Stimulated activated CD4-positive, alpha-beta T cell treated with anti-CD3 and anti-CD28 coated beads, Interleukin-12 subunit alpha, Interleukin-12 subunit beta, amount 100 ng/mL, for 4 hours (primary cell): Measurements from ENCODE around the gene LLGL2.

Source experiments
- DNase-seq: peaks from one replicate; pipeline ENCODE4 v3.0.0-alpha.2; 2020

LLGL2 gene

GRCh38 chr17:75491680-75492079 is 33.8 kb upstream of the LLGL2 start:
- no peak for DNase-seq

GRCh38 chr17:75492555-75493168 is 32.8 kb upstream of the LLGL2 start:
- DNase-seq = no peak

- no peak for DNase-seq
These were observed 31.9 kb upstream of the LLGL2 start for GRCh38 chr17:75493476-75494129.

- no peak for DNase-seq
These were observed 31.1 kb upstream of the LLGL2 start for GRCh38 chr17:75494326-75494877.

GRCh38 chr17:75496005-75496404 is 29.5 kb upstream of the LLGL2 start:
- no peak for DNase-seq

GRCh38 chr17:75498039-75498725 is 27.3 kb upstream of the LLGL2 start:
- no peak for DNase-seq

- no peak for DNase-seq
These were observed 26.7 kb upstream of the LLGL2 start for GRCh38 chr17:75498726-75499213.

GRCh38 chr17:75499313-75500022 is 26.0 kb upstream of the LLGL2 start:
- DNase-seq = no peak

GRCh38 chr17:75500419-75501216 is 24.9 kb upstream of the LLGL2 start:
- DNase-seq = no peak

- DNase-seq = no peak
These were observed 24.0 kb upstream of the LLGL2 start for GRCh38 chr17:75501378-75502071.

GRCh38 chr17:75502072-75502720 is 23.3 kb upstream of the LLGL2 start:
- no peak for DNase-seq

GRCh38 chr17:75502721-75503329 is 22.7 kb upstream of the LLGL2 start:
- DNase-seq = no peak

- no peak for DNase-seq
These were observed 22.1 kb upstream of the LLGL2 start for GRCh38 chr17:75503337-75503950.

- DNase-seq = no peak
These were observed 21.5 kb upstream of the LLGL2 start for GRCh38 chr17:75503976-75504346.

GRCh38 chr17:75504347-75505151 is 20.9 kb upstream of the LLGL2 start:
- DNase-seq = no peak

- no peak for DNase-seq
These were observed 20.4 kb upstream of the LLGL2 start for GRCh38 chr17:75505152-75505409.

GRCh38 chr17:75505640-75506039 is 19.9 kb upstream of the LLGL2 start:
- no peak for DNase-seq

GRCh38 chr17:75506134-75506533 is 19.4 kb upstream of the LLGL2 start:
- no peak for DNase-seq

- DNase-seq = no peak
These were observed 18.6 kb upstream of the LLGL2 start for GRCh38 chr17:75506888-75507287.
